OCI-LY1 (cell line): ENCODE results near the gene PIP5K1C.

Source experiments
- H2AFZ ChIP-seq: fragments of 200-600 bp; sonication (generic), shearing (Covaris generic); 2 replicates; pipeline ENCODE4 v1.6.0; 2014; ENCODE audit warnings: antibody characterized with exemption, mild to moderate bottlenecking, low read length
- H3F3A ChIP-seq: fragments of 200-600 bp; sonication (generic), shearing (Covaris generic); 2 replicates; pipeline ENCODE4 v1.6.0; 2014; ENCODE audit warnings: mild to moderate bottlenecking, antibody characterized with exemption, low read length, moderate library complexity; ENCODE audit not compliant: insufficient read depth
- H3K27ac ChIP-seq: fragments of 200-600 bp; sonication (generic); 2 replicates; pipeline ENCODE4 v1.5.1; 2014; ENCODE audit warnings: low read length, mixed run types, mild to moderate bottlenecking, low read depth; ENCODE audit not compliant: poor library complexity, severe bottlenecking
- H3K27me3 ChIP-seq: fragments of 200-600 bp; sonication (generic); 2 replicates; pipeline ENCODE4 v1.6.0; 2014; ENCODE audit warnings: antibody characterized with exemption, mild to moderate bottlenecking, low read length, moderate library complexity; ENCODE audit not compliant: insufficient read depth
- H3K36me3 ChIP-seq: fragments of 200-600 bp; sonication (generic); 2 replicates; pipeline ENCODE4 v1.6.1; 2014; ENCODE audit warnings: mild to moderate bottlenecking, antibody characterized with exemption, low read length, moderate library complexity, mixed read lengths; ENCODE audit not compliant: insufficient read depth
- H3K4me1 ChIP-seq: fragments of 200-600 bp; sonication (generic); 2 replicates; pipeline ENCODE4 v1.5.1; 2014; ENCODE audit warnings: mild to moderate bottlenecking, low read length, moderate library complexity; ENCODE audit not compliant: insufficient read depth, severe bottlenecking
- H3K4me2 ChIP-seq: fragments of 200-600 bp; sonication (generic), shearing (Covaris generic); 2 replicates; pipeline ENCODE4 v1.6.1; 2014; ENCODE audit warnings: low read length
- H3K4me3 ChIP-seq: fragments of 200-600 bp; sonication (generic); 2 replicates; pipeline ENCODE4 v1.5.1; 2014; ENCODE audit warnings: low read length, low read depth, mild to moderate bottlenecking, mixed read lengths; ENCODE audit not compliant: poor library complexity, severe bottlenecking
- H3K79me2 ChIP-seq: fragments of 200-600 bp; shearing (Covaris generic); 2 replicates; pipeline ENCODE4 v1.6.1; 2016; ENCODE audit warnings: mixed run types, low read length, mixed read lengths; ENCODE audit not compliant: insufficient read depth
- H3K9ac ChIP-seq: fragments of 200-600 bp; sonication (generic), shearing (Covaris generic); 2 replicates; pipeline ENCODE4 v1.6.1; 2014; ENCODE audit warnings: mild to moderate bottlenecking, low read length, mixed read lengths
- H3K9me2 ChIP-seq: fragments of 200-600 bp; sonication (generic), shearing (Covaris generic); 2 replicates; pipeline ENCODE4 v1.6.1; 2014; ENCODE audit warnings: low read depth, mild to moderate bottlenecking, low read length, mixed read lengths
- H3K9me3 ChIP-seq: fragments of 200-600 bp; shearing (Covaris generic); 2 replicates; pipeline ENCODE4 v1.6.1; 2014; ENCODE audit warnings: low read length, mixed read lengths
- H4K20me1 ChIP-seq: fragments of 200-600 bp; sonication (generic), shearing (Covaris generic); 2 replicates; pipeline ENCODE4 v1.6.0; 2016; ENCODE audit warnings: mild to moderate bottlenecking, low read length; ENCODE audit not compliant: insufficient read depth
- CTCF ChIP-seq: fragments of 200-600 bp; sonication (generic), shearing (Covaris generic); IDR thresholded peaks from 2 replicates; pipeline ENCODE4 v1.5.1; 2017; ENCODE audit warnings: mild to moderate bottlenecking, antibody characterized with exemption, low read length, moderate library complexity, mixed read lengths
- EZH2 ChIP-seq: fragments of 200-600 bp; sonication (generic), shearing (Covaris generic); IDR thresholded peaks from 2 replicates; pipeline ENCODE4 v1.8.0; 2017; ENCODE audit warnings: borderline replicate concordance, mixed run types, mild to moderate bottlenecking, antibody characterized with exemption, low read length, moderate library complexity, mixed read lengths

The PIP5K1C gene

GRCh38 chr19:3687774-3688706 lies 12.2 kb downstream of the PIP5K1C start:
- no peaks in the 10 kb centered on the region for H3K79me2 ChIP-seq
- no peak overlapping the region; the same call in 1 of the 2 replicates for H3K4me2 ChIP-seq
- H3K27me3 ChIP-seq: peaks cover 32% of the 10 kb centered on the region; the same call in 1 of the 2 replicates
- H3K36me3 ChIP-seq: peaks cover 9% of the 10 kb centered on the region; the same call in 1 of the 2 replicates
- H3K27ac ChIP-seq: no peak overlapping the region
- no peaks in the 10 kb centered on the region for H3K9me2 ChIP-seq
- H4K20me1 ChIP-seq: no peaks in the 10 kb centered on the region
- no peak overlapping the region for H3K4me3 ChIP-seq
- peaks cover 11% of the 10 kb centered on the region for H3K4me1 ChIP-seq
- H3K9ac ChIP-seq: no peak overlapping the region
- H3K9me3 ChIP-seq: peaks cover 7% of the 10 kb centered on the region; the same call in 1 of the 2 replicates
- H2AFZ ChIP-seq: no peak overlapping the region
- no peak for TF ChIP-seq CTCF
- TF ChIP-seq EZH2: no peak
- H3F3A ChIP-seq: no peaks in the 10 kb centered on the region

- Histone ChIP-seq H3K27ac (no peak overlapping the region), H3F3A (no peaks in the 10 kb centered on the region), H3K9me3 (peaks cover 7% of the 10 kb centered on the region; the same call in 1 of the 2 replicates), H3K36me3 (peaks cover 9% of the 10 kb centered on the region; the same call in 1 of the 2 replicates), H3K79me2 (no peaks in the 10 kb centered on the region), H3K4me3 (no peak overlapping the region), H3K9me2 (no peaks in the 10 kb centered on the region), H2AFZ (no peak overlapping the region), H3K9ac (no peak overlapping the region), H4K20me1 (no peaks in the 10 kb centered on the region), H3K4me1 (peaks cover 11% of the 10 kb centered on the region), H3K27me3 (peaks cover 35% of the 10 kb centered on the region; the same call in 1 of the 2 replicates), H3K4me2 (no peak overlapping the region)
- TF ChIP-seq EZH2: no peak
- TF ChIP-seq CTCF: no peak
These were observed 12.9 kb downstream of the PIP5K1C start for GRCh38 chr19:3687393-3687773.

- H3K4me1 ChIP-seq: peaks cover 11% of the 10 kb centered on the region
- no peaks in the 10 kb centered on the region for H3K9me2 ChIP-seq
These were observed 15.4 kb downstream of the PIP5K1C start for GRCh38 chr19:3684817-3685410.

More at GRCh38 chr19:3684817-3685410, 15.4 kb downstream of the PIP5K1C start:
- Histone ChIP-seq H3K27me3 (peaks cover 21% of the 10 kb centered on the region; the same call in 1 of the 2 replicates), H2AFZ (no peak overlapping the region), H3F3A (no peaks in the 10 kb centered on the region), H3K9me3 (peaks cover 7% of the 10 kb centered on the region; the same call in 1 of the 2 replicates), H3K27ac (no peak overlapping the region), H3K9ac (no peak overlapping the region), H3K4me2 (no peak overlapping the region), H3K79me2 (no peaks in the 10 kb centered on the region), H3K36me3 (peaks cover 9% of the 10 kb centered on the region; the same call in 1 of the 2 replicates), H4K20me1 (no peaks in the 10 kb centered on the region), H3K4me3 (no peak overlapping the region)
- no peak; the same call in 1 of the 2 replicates for TF ChIP-seq CTCF
- TF ChIP-seq EZH2: no peak
